Measurements from ENCODE around the gene IDUA.

Gene IDUA

GRCh38 chr4:989722-990471 lies 3.1 kb downstream of the IDUA start:
- Histone ChIP-seq H3K9me3 (ENCODE audit: control insufficient read depth in 5 of 5, low read length in 5 of 5) (no peaks in the 10 kb centered on the region), H3K9ac (ENCODE audit: low read length in 5 of 5) (no peak overlapping the region), H3K4me3 (ENCODE audit: low read depth in 1 of 5, low read length in 5 of 5) (no peak overlapping the region), H3K27ac (ENCODE audit: low read depth, low read length) (no peak overlapping the region), H3K36me3 (ENCODE audit: control insufficient read depth in 5 of 5, insufficient read depth in 5 of 5, low read length in 5 of 5) (peaks cover 0 to 27% (median 20%) of the 10 kb centered on the region in 5 donors), H3K4me1 (ENCODE audit: control insufficient read depth in 5 of 5, insufficient read depth in 5 of 5, low read length in 5 of 5) (peaks cover 4 to 44% (median 37%) of the 10 kb centered on the region in 5 donors), H3K27me3 (ENCODE audit: control insufficient read depth in 5 of 5, insufficient read depth in 4 of 5, low read length in 5 of 5) (no peaks in the 10 kb centered on the region)

- Histone ChIP-seq H3K4me3 (ENCODE audit: low read depth in 1 of 5, low read length in 5 of 5) (no peak overlapping the region), H3K9me3 (ENCODE audit: control insufficient read depth in 5 of 5, low read length in 5 of 5) (no peaks in the 10 kb centered on the region), H3K27ac (ENCODE audit: low read depth, low read length) (no peak overlapping the region), H3K27me3 (ENCODE audit: control insufficient read depth in 5 of 5, insufficient read depth in 4 of 5, low read length in 5 of 5) (peaks cover 0 to 1% (median 0%) of the 10 kb centered on the region in 5 donors), H3K4me1 (ENCODE audit: control insufficient read depth in 5 of 5, insufficient read depth in 5 of 5, low read length in 5 of 5) (peaks cover 4 to 34% (median 31%) of the 10 kb centered on the region in 5 donors), H3K9ac (ENCODE audit: low read length in 5 of 5) (no peak overlapping the region), H3K36me3 (ENCODE audit: control insufficient read depth in 5 of 5, insufficient read depth in 5 of 5, low read length in 5 of 5) (peaks cover 0 to 27% (median 20%) of the 10 kb centered on the region in 5 donors)
Observed at GRCh38 chr4:990746-991367, 4.0 kb downstream of the IDUA start.

- Histone ChIP-seq H3K36me3 (ENCODE audit: control insufficient read depth in 5 of 5, insufficient read depth in 5 of 5, low read length in 5 of 5) (peaks cover 0 to 27% (median 20%) of the 10 kb centered on the region in 5 donors), H3K4me3 (ENCODE audit: low read depth in 1 of 5, low read length in 5 of 5) (no peak overlapping the region), H3K27me3 (ENCODE audit: control insufficient read depth in 5 of 5, insufficient read depth in 4 of 5, low read length in 5 of 5) (peaks cover 3 to 9% (median 6%) of the 10 kb centered on the region in 5 donors), H3K27ac (ENCODE audit: low read depth, low read length) (no peak overlapping the region), H3K9me3 (ENCODE audit: control insufficient read depth in 5 of 5, low read length in 5 of 5) (no peaks in the 10 kb centered on the region), H3K9ac (ENCODE audit: low read length in 5 of 5) (no peak overlapping the region), H3K4me1 (ENCODE audit: control insufficient read depth in 5 of 5, insufficient read depth in 5 of 5, low read length in 5 of 5) (peaks cover 0 to 26% (median 23%) of the 10 kb centered on the region in 5 donors)
Observed at GRCh38 chr4:991451-992296, 4.8 kb downstream of the IDUA start.

- Histone ChIP-seq H3K9ac (ENCODE audit: low read length in 5 of 5) (peak overlapping the region in 1 of 5 donors; percentile 64), H3K4me3 (ENCODE audit: low read depth in 1 of 5, low read length in 5 of 5) (peak overlapping the region in 4 of 5 donors; percentile 16 to 48 (median 46)), H3K4me1 (ENCODE audit: control insufficient read depth in 5 of 5, insufficient read depth in 5 of 5, low read length in 5 of 5) (peaks cover 0 to 25% (median 20%) of the 10 kb centered on the region in 5 donors), H3K27me3 (ENCODE audit: control insufficient read depth in 5 of 5, insufficient read depth in 4 of 5, low read length in 5 of 5) (peaks cover 5 to 11% (median 9%) of the 10 kb centered on the region in 5 donors), H3K36me3 (ENCODE audit: control insufficient read depth in 5 of 5, insufficient read depth in 5 of 5, low read length in 5 of 5) (peaks cover 0 to 27% (median 20%) of the 10 kb centered on the region in 5 donors), H3K27ac (ENCODE audit: low read depth, low read length) (no peak overlapping the region), H3K9me3 (ENCODE audit: control insufficient read depth in 5 of 5, low read length in 5 of 5) (no peaks in the 10 kb centered on the region)
Observed at GRCh38 chr4:992297-993110, 5.7 kb downstream of the IDUA start.

DNA sequence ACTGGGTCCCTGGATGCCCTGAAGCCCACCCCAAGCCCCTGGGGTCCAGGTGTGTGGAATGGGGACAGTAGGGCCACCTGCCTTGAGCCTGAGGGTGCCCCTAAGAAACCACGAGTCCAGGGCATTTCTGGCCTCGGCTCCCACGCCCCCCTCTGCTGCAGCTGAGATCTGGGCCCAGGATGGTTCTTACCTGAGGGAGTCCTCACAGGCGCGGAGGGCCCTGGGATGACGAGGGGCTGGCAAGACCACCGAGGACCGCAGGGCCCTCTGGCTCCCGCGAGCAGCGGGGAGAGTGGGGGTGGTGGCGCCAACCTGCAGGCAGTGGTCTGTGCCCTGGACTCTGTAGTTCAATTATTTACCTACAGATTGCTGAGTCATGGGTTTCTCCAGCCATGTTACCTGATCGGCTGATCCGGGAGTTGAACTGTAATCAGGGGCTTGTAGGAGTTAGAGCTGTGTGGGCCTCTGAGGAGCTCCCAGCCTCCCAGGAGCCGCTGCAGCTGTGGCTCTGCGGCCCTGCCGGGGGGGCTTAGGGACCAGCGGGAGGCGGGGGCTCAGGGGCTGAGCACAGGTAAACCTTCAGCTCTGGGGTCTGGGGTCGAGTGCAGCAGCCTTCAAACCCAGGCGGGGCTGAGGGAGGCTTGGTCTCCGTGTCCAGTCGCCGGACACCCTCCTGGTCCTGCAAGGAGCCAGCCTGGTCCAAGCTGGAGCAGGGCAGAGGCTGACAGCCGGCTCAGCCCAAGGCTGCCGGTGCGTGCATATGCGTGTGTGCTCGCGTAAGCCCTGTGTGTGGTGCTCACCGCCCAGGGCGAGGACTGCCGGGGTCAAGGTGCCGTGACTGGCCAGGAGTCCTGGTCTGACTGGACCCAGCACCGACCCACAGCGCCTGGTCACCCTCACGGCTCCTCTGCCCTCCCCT lies 6.5 kb downstream of the IDUA start, which contains the start of gene SLC26A1:
SLC26A1 (minus strand) TSS at position 294 of the 919 bp plus-strand sequence. CDS start 1,701 bp downstream, outside the sequence.
- H3K27ac ChIP-seq (ENCODE audit: low read depth, low read length), result no peak within 1 kb of the TSS
- peaks cover 0 to 27% (median 20%) of the 10 kb centered on the region in 5 donors for H3K36me3 ChIP-seq (ENCODE audit: control insufficient read depth in 5 of 5, insufficient read depth in 5 of 5, low read length in 5 of 5)
- peaks cover 14 to 18% (median 16%) of the 10 kb centered on the region in 5 donors for H3K27me3 ChIP-seq (ENCODE audit: control insufficient read depth in 5 of 5, insufficient read depth in 4 of 5, low read length in 5 of 5)
- H3K9me3 ChIP-seq (ENCODE audit: control insufficient read depth in 5 of 5, low read length in 5 of 5), result no peaks in the 10 kb centered on the region
- peak within 1 kb of the TSS in 1 of 5 donors; percentile 64 for H3K9ac ChIP-seq (ENCODE audit: low read length in 5 of 5)
- H3K4me3 ChIP-seq (ENCODE audit: low read depth in 1 of 5, low read length in 5 of 5), result peak within 1 kb of the TSS in 4 of 5 donors; percentile 16 to 48 (median 46)
- H3K4me1 ChIP-seq (ENCODE audit: control insufficient read depth in 5 of 5, insufficient read depth in 5 of 5, low read length in 5 of 5), result peaks cover 0 to 23% (median 16%) of the 10 kb centered on the region in 5 donors

DNA sequence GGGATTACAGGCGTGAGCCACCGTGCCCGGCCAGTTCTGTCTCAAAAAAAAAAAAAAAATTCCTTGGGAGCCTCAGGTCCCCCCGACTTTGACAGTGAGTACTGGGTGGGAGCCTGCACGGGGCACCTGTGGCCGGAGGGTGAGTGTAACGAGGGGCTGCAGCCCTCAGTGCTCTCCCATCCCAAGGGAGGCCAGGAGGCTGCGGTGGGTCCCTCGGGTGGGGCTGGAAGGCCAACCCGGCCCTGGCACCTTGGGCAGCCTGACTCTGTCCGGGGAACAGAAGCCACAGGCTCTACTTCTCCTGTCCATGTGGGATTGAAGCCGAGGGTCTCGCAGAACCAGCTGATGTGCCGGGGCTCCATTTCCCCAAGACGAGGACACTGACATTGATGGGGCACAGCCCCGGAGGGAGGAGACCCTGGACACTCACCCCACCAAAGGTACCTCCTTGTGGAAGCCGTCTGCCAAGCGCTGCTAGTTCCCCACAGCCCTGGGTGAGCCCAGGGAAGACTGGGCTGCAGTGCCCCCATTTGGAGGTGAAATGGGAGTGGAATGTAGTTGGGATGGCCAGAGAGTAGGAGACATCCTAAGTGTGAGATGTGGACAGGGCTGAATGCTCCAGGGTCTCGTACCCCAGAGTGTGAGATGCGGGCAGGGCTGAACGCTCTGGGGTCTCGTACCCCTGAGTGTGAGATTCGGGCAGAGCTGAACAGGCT lies 8.6 kb downstream of the IDUA start:
- H3K27me3 ChIP-seq (ENCODE audit: control insufficient read depth in 5 of 5, insufficient read depth in 4 of 5, low read length in 5 of 5), result peaks cover 22 to 31% (median 27%) of the 10 kb centered on the region in 5 donors
- no peak overlapping the region for H3K27ac ChIP-seq (ENCODE audit: low read depth, low read length)

GRCh38 chr4:996030-996996 lies 9.5 kb downstream of the IDUA start:
- Histone ChIP-seq H3K36me3 (ENCODE audit: control insufficient read depth in 5 of 5, insufficient read depth in 5 of 5, low read length in 5 of 5) (peaks cover 0 to 7% (median 2%) of the 10 kb centered on the region in 5 donors), H3K9ac (ENCODE audit: low read length in 5 of 5) (no peak overlapping the region), H3K4me3 (ENCODE audit: low read depth in 1 of 5, low read length in 5 of 5) (no peak overlapping the region), H3K9me3 (ENCODE audit: control insufficient read depth in 5 of 5, low read length in 5 of 5) (no peaks in the 10 kb centered on the region), H3K27me3 (ENCODE audit: control insufficient read depth in 5 of 5, insufficient read depth in 4 of 5, low read length in 5 of 5) (peaks cover 31 to 37% (median 34%) of the 10 kb centered on the region in 5 donors), H3K4me1 (ENCODE audit: control insufficient read depth in 5 of 5, insufficient read depth in 5 of 5, low read length in 5 of 5) (peaks cover 0 to 22% (median 15%) of the 10 kb centered on the region in 5 donors), H3K27ac (ENCODE audit: low read depth, low read length) (no peak overlapping the region)

More for the DNA sequence above, 8.6 kb downstream of the IDUA start:
- Histone ChIP-seq H3K4me3 (ENCODE audit: low read depth in 1 of 5, low read length in 5 of 5) (no peak overlapping the region), H3K9ac (ENCODE audit: low read length in 5 of 5) (no peak overlapping the region), H3K9me3 (ENCODE audit: control insufficient read depth in 5 of 5, low read length in 5 of 5) (no peaks in the 10 kb centered on the region), H3K36me3 (ENCODE audit: control insufficient read depth in 5 of 5, insufficient read depth in 5 of 5, low read length in 5 of 5) (peaks cover 0 to 16% (median 6%) of the 10 kb centered on the region in 5 donors), H3K4me1 (ENCODE audit: control insufficient read depth in 5 of 5, insufficient read depth in 5 of 5, low read length in 5 of 5) (peaks cover 0 to 22% (median 15%) of the 10 kb centered on the region in 5 donors)

All from subcutaneous abdominal adipose tissue (tissue), 5 donors.